Measurements from ENCODE around the gene IRGQ.

Gene IRGQ

GRCh38 chr19:43634068-43634467, 38.1 kb upstream of the IRGQ start:
- H3K27ac Mint-ChIP-seq: no peak overlapping the region
- no peaks in the 10 kb centered on the region for H3K9me3 Mint-ChIP-seq
- H3K27me3 Mint-ChIP-seq (ENCODE audit: low read depth): peaks cover 38% of the 10 kb centered on the region
- no peak overlapping the region for H3K4me3 Mint-ChIP-seq
- peaks cover 4% of the 10 kb centered on the region for H3K36me3 Mint-ChIP-seq (ENCODE audit: low read depth)
- peaks cover 4% of the 10 kb centered on the region for H3K4me1 Mint-ChIP-seq (ENCODE audit: low read depth)

GRCh38 chr19:43633520-43633919, 37.6 kb upstream of the IRGQ start:
- H3K4me3 Mint-ChIP-seq: no peak overlapping the region
- H3K9me3 Mint-ChIP-seq: no peaks in the 10 kb centered on the region
- peaks cover 33% of the 10 kb centered on the region for H3K27me3 Mint-ChIP-seq (ENCODE audit: low read depth)
- H3K36me3 Mint-ChIP-seq (ENCODE audit: low read depth): no peaks in the 10 kb centered on the region
- H3K4me1 Mint-ChIP-seq (ENCODE audit: low read depth): no peaks in the 10 kb centered on the region
- H3K27ac Mint-ChIP-seq: no peak overlapping the region

GRCh38 chr19:43631491-43631890, 35.6 kb upstream of the IRGQ start:
- Mint-ChIP-seq H3K27me3 (ENCODE audit: low read depth) (peaks cover 15% of the 10 kb centered on the region), H3K9me3 (no peaks in the 10 kb centered on the region), H3K4me3 (no peak overlapping the region), H3K36me3 (ENCODE audit: low read depth) (no peaks in the 10 kb centered on the region), H3K27ac (no peak overlapping the region), H3K4me1 (ENCODE audit: low read depth) (peaks cover 3% of the 10 kb centered on the region)

GRCh38 chr19:43628646-43629326, 32.9 kb upstream of the IRGQ start:
- H3K4me3 Mint-ChIP-seq: no peak overlapping the region
- no peak overlapping the region for H3K27ac Mint-ChIP-seq
- H3K27me3 Mint-ChIP-seq (ENCODE audit: low read depth): peaks cover 15% of the 10 kb centered on the region
- peaks cover 8% of the 10 kb centered on the region for H3K4me1 Mint-ChIP-seq (ENCODE audit: low read depth)
- H3K9me3 Mint-ChIP-seq: no peaks in the 10 kb centered on the region
- no peaks in the 10 kb centered on the region for H3K36me3 Mint-ChIP-seq (ENCODE audit: low read depth)

GRCh38 chr19:43626838-43627237, 30.9 kb upstream of the IRGQ start:
- Mint-ChIP-seq H3K9me3 (no peaks in the 10 kb centered on the region), H3K27me3 (ENCODE audit: low read depth) (peaks cover 2% of the 10 kb centered on the region), H3K36me3 (ENCODE audit: low read depth) (no peaks in the 10 kb centered on the region), H3K4me1 (ENCODE audit: low read depth) (peaks cover 8% of the 10 kb centered on the region), H3K27ac (no peak overlapping the region), H3K4me3 (no peak overlapping the region)

- Mint-ChIP-seq H3K9me3 (no peaks in the 10 kb centered on the region), H3K4me1 (ENCODE audit: low read depth) (peaks cover 8% of the 10 kb centered on the region), H3K27me3 (ENCODE audit: low read depth) (no peaks in the 10 kb centered on the region), H3K4me3 (no peak overlapping the region), H3K36me3 (ENCODE audit: low read depth) (no peaks in the 10 kb centered on the region), H3K27ac (no peak overlapping the region)
Observed at GRCh38 chr19:43625918-43626579, 30.1 kb upstream of the IRGQ start.

- Mint-ChIP-seq H3K27me3 (ENCODE audit: low read depth) (no peaks in the 10 kb centered on the region), H3K4me3 (no peak overlapping the region), H3K27ac (no peak overlapping the region)
Observed at GRCh38 chr19:43624933-43625332, 29.0 kb upstream of the IRGQ start.

GRCh38 chr19:43623889-43624670, 28.1 kb upstream of the IRGQ start:
- no peak overlapping the region for H3K27ac Mint-ChIP-seq
- no peaks in the 10 kb centered on the region for H3K9me3 Mint-ChIP-seq
- H3K27me3 Mint-ChIP-seq (ENCODE audit: low read depth): no peaks in the 10 kb centered on the region
- no peaks in the 10 kb centered on the region for H3K36me3 Mint-ChIP-seq (ENCODE audit: low read depth)
- no peak overlapping the region for H3K4me3 Mint-ChIP-seq
- H3K4me1 Mint-ChIP-seq (ENCODE audit: low read depth): peaks cover 16% of the 10 kb centered on the region

More at GRCh38 chr19:43624933-43625332, 29.0 kb upstream of the IRGQ start:
- Mint-ChIP-seq H3K4me1 (ENCODE audit: low read depth) (peaks cover 15% of the 10 kb centered on the region), H3K36me3 (ENCODE audit: low read depth) (no peaks in the 10 kb centered on the region), H3K9me3 (no peaks in the 10 kb centered on the region)

- no peak overlapping the region for H3K4me3 Mint-ChIP-seq
- H3K36me3 Mint-ChIP-seq (ENCODE audit: low read depth): no peaks in the 10 kb centered on the region
- H3K27ac Mint-ChIP-seq: no peak overlapping the region
- no peaks in the 10 kb centered on the region for H3K27me3 Mint-ChIP-seq (ENCODE audit: low read depth)
- H3K4me1 Mint-ChIP-seq (ENCODE audit: low read depth): peaks cover 21% of the 10 kb centered on the region
- H3K9me3 Mint-ChIP-seq: no peaks in the 10 kb centered on the region
Observed at GRCh38 chr19:43622956-43623355, 27.0 kb upstream of the IRGQ start.

- Mint-ChIP-seq H3K27me3 (ENCODE audit: low read depth) (no peaks in the 10 kb centered on the region), H3K36me3 (ENCODE audit: low read depth) (no peaks in the 10 kb centered on the region), H3K9me3 (no peaks in the 10 kb centered on the region), H3K27ac (no peak overlapping the region), H3K4me3 (no peak overlapping the region), H3K4me1 (ENCODE audit: low read depth) (peaks cover 18% of the 10 kb centered on the region)
Observed at GRCh38 chr19:43622070-43622469, 26.1 kb upstream of the IRGQ start.

- Mint-ChIP-seq H3K9me3 (no peaks in the 10 kb centered on the region), H3K4me3 (peak overlapping the region; percentile 95)
Observed at GRCh38 chr19:43620061-43621001, 24.4 kb upstream of the IRGQ start.

GRCh38 chr19:43619262-43620060, 23.5 kb upstream of the IRGQ start, which contains the start of gene ZNF428:
Gene ZNF428 (minus strand): TSS chr19:43619629. CDS start chr19:43614304, 5,325 bp downstream.
- H3K4me1 Mint-ChIP-seq (ENCODE audit: low read depth): peaks cover 16% of the 10 kb centered on the region
- H3K27ac Mint-ChIP-seq: peak within 1 kb of the TSS; percentile 95
- H3K27me3 Mint-ChIP-seq (ENCODE audit: low read depth): no peaks in the 10 kb centered on the region
- H3K4me3 Mint-ChIP-seq: peak within 1 kb of the TSS; percentile 95
- no peaks in the 10 kb centered on the region for H3K36me3 Mint-ChIP-seq (ENCODE audit: low read depth)
- no peaks in the 10 kb centered on the region for H3K9me3 Mint-ChIP-seq

More at GRCh38 chr19:43620061-43621001, 24.4 kb upstream of the IRGQ start:
- Mint-ChIP-seq H3K27me3 (ENCODE audit: low read depth) (no peaks in the 10 kb centered on the region), H3K36me3 (ENCODE audit: low read depth) (no peaks in the 10 kb centered on the region), H3K4me1 (ENCODE audit: low read depth) (peaks cover 19% of the 10 kb centered on the region), H3K27ac (peak overlapping the region; percentile 95)

GRCh38 chr19:43618921-43619261, 23.0 kb upstream of the IRGQ start:
- H3K36me3 Mint-ChIP-seq (ENCODE audit: low read depth): no peaks in the 10 kb centered on the region
- no peaks in the 10 kb centered on the region for H3K9me3 Mint-ChIP-seq
- H3K4me3 Mint-ChIP-seq: peak overlapping the region; percentile 95
- H3K27me3 Mint-ChIP-seq (ENCODE audit: low read depth): no peaks in the 10 kb centered on the region
- peak overlapping the region; percentile 90 for H3K27ac Mint-ChIP-seq
- H3K4me1 Mint-ChIP-seq (ENCODE audit: low read depth): peaks cover 14% of the 10 kb centered on the region

Measured in T-helper 1 cell treated with Interleukin-12 subunit alpha and Interleukin-12 subunit beta and Interleukin-4 antibody, amounts not matched to agents 30 μg/mL and 1 μg/mL, for 36 hours (primary cell).